ENCODE measurements around the gene SUSD1.
"Not testable (repeated sequence)": the region's sequence is repeated elsewhere in the genome, so short reads cannot be mapped to it uniquely, and the experiment has no call there.

The SUSD1 gene

DNA sequence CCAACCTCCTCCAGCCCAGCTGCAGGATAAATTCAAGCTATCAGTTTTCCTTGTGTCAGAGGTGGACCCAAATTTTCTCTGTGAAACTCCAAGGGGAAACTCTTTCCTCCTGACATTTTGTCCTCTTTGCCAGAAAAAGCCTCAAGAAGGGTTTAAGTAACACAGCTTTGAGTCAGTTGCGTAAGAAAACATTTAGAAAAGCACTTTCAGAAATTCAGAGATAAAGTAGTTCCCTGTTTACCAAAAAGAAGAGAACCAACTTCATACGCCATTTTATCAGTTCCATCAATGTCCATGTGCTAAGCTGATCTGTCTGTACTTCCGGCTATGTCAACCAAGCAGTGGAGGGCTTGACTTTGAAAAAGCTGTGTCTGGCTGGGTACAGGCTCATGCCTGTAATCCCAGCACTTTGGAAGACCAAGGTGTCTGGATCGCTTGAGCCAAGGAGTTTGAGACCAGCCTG lies 19.9 kb upstream of the SUSD1 start:
- H2AFZ ChIP-seq (ENCODE audit: low read depth, low read length), result no peak overlapping the region
- H2AK5ac ChIP-seq (ENCODE audit: low read length, severe bottlenecking), result no peak overlapping the region
- no peak overlapping the region for H3K18ac ChIP-seq (ENCODE audit: low read depth in 1 of 2, low read length in 2 of 2)
- no peak overlapping the region for H2BK12ac ChIP-seq (ENCODE audit: low read length in 2 of 2)
- H4K91ac ChIP-seq (ENCODE audit: low read length), result no peak overlapping the region
- no peak overlapping the region for H3K9ac ChIP-seq (ENCODE audit: low read length)
- no peaks in the 10 kb centered on the region for H3K9me3 ChIP-seq (ENCODE audit: control insufficient read depth, low read length)
- H3K4me1 ChIP-seq (ENCODE audit: control insufficient read depth, insufficient read depth, low read depth, low read length), result no peaks in the 10 kb centered on the region
- no peaks in the 10 kb centered on the region for H3K27me3 ChIP-seq (ENCODE audit: control insufficient read depth in 1 of 2, insufficient read depth in 1 of 2, low read length in 2 of 2)
- H3K27ac ChIP-seq (ENCODE audit: low read length, poor library complexity, severe bottlenecking), result no peak overlapping the region
- no peak overlapping the region for H3K4ac ChIP-seq (ENCODE audit: low read depth in 1 of 2, low read length in 2 of 2)
- H2BK5ac ChIP-seq (ENCODE audit: low read depth, low read length, poor library complexity, severe bottlenecking), result no peak overlapping the region
- 98% methylated on average over 4 of the region's 4 CpGs for WGBS
- no peak overlapping the region for H4K8ac ChIP-seq (ENCODE audit: low read length)
- no peak for DNase-seq
- no peak overlapping the region for H3K14ac ChIP-seq (ENCODE audit: low read length in 2 of 2)
- H2BK15ac ChIP-seq (ENCODE audit: low read depth, poor library complexity, severe bottlenecking), result no peak overlapping the region
- H3K23ac ChIP-seq (ENCODE audit: low read length in 2 of 2), result no peak overlapping the region
- no peak overlapping the region for H2BK120ac ChIP-seq (ENCODE audit: low read depth, low read length)
- H3K4me3 ChIP-seq (ENCODE audit: insufficient read depth in 1 of 2, low read depth in 1 of 2, low read length in 2 of 2), result no peak overlapping the region
- H3K36me3 ChIP-seq (ENCODE audit: control insufficient read depth in 1 of 2, insufficient read depth in 2 of 2, low read depth in 1 of 2, low read length in 2 of 2), result no peaks in the 10 kb centered on the region
- no peaks in the 10 kb centered on the region for H3K79me1 ChIP-seq (replicated peaks; ENCODE audit: low read length, poor library complexity, severe bottlenecking)
- no peak overlapping the region for H3K4me2 ChIP-seq (ENCODE audit: low read length, poor library complexity, severe bottlenecking)

- Histone ChIP-seq H2BK12ac (ENCODE audit: low read length in 2 of 2) (no peak overlapping the region), H3K14ac (ENCODE audit: low read length in 2 of 2) (no peak overlapping the region), H3K36me3 (ENCODE audit: control insufficient read depth in 1 of 2, insufficient read depth in 2 of 2, low read depth in 1 of 2, low read length in 2 of 2) (no peaks in the 10 kb centered on the region), H3K79me1 (replicated peaks; ENCODE audit: low read length, poor library complexity, severe bottlenecking) (no peaks in the 10 kb centered on the region), H3K27ac (ENCODE audit: low read length, poor library complexity, severe bottlenecking) (no peak overlapping the region), H4K8ac (ENCODE audit: low read length) (no peak overlapping the region), H3K9me3 (ENCODE audit: control insufficient read depth, low read length) (no peaks in the 10 kb centered on the region), H2BK120ac (ENCODE audit: low read depth, low read length) (no peak overlapping the region), H3K23ac (ENCODE audit: low read length in 2 of 2) (no peak overlapping the region), H2AFZ (ENCODE audit: low read depth, low read length) (no peak overlapping the region), H2AK5ac (ENCODE audit: low read length, severe bottlenecking) (no peak overlapping the region), H3K9ac (ENCODE audit: low read length) (no peak overlapping the region), H3K27me3 (ENCODE audit: control insufficient read depth in 1 of 2, insufficient read depth in 1 of 2, low read length in 2 of 2) (no peaks in the 10 kb centered on the region), H4K91ac (ENCODE audit: low read length) (no peak overlapping the region), H3K4me2 (ENCODE audit: low read length, poor library complexity, severe bottlenecking) (no peak overlapping the region), H3K18ac (ENCODE audit: low read depth in 1 of 2, low read length in 2 of 2) (no peak overlapping the region), H3K4me1 (ENCODE audit: control insufficient read depth, insufficient read depth, low read depth, low read length) (no peaks in the 10 kb centered on the region), H3K4me3 (ENCODE audit: insufficient read depth in 1 of 2, low read depth in 1 of 2, low read length in 2 of 2) (no peak overlapping the region), H2BK15ac (ENCODE audit: low read depth, poor library complexity, severe bottlenecking) (no peak overlapping the region), H2BK5ac (ENCODE audit: low read depth, low read length, poor library complexity, severe bottlenecking) (no peak overlapping the region), H3K4ac (ENCODE audit: low read depth in 1 of 2, low read length in 2 of 2) (no peak overlapping the region)
- DNase-seq, result no peak
- 96% methylated on average over 4 of the region's 6 CpGs for WGBS
Observed at GRCh38 chr9:112193572-112194288, 18.6 kb upstream of the SUSD1 start.

DNA sequence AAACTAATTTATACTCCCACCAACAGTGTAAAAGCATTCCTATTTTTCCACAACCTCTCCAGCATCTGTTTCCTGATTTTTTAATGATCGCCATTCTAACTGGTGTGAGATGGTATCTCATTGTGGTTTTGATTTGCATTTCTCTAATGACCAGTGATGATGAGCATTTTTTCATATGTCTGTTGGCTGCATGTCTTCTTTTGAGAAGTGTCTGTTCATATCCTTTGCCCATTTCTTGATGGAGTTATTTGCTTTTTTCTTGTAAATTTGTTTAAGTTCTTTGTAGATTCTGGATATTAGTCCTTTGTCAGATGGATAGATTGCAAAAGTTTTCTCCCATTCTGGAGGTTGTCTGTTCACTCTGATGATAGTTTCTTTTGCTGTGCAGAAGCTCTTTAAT lies 15.2 kb upstream of the SUSD1 start:
- H3K9me3 ChIP-seq (ENCODE audit: control insufficient read depth, low read length); H3K36me3 ChIP-seq (ENCODE audit: control insufficient read depth in 1 of 2, insufficient read depth in 2 of 2, low read depth in 1 of 2, low read length in 2 of 2); H3K9ac ChIP-seq (ENCODE audit: low read length); H3K4ac ChIP-seq (ENCODE audit: low read depth in 1 of 2, low read length in 2 of 2); H2BK12ac ChIP-seq (ENCODE audit: low read length in 2 of 2); H3K27ac ChIP-seq (ENCODE audit: low read length, poor library complexity, severe bottlenecking); H3K4me2 ChIP-seq (ENCODE audit: low read length, poor library complexity, severe bottlenecking); H2AK5ac ChIP-seq (ENCODE audit: low read length, severe bottlenecking); H3K18ac ChIP-seq (ENCODE audit: low read depth in 1 of 2, low read length in 2 of 2); H3K4me3 ChIP-seq (ENCODE audit: insufficient read depth in 1 of 2, low read depth in 1 of 2, low read length in 2 of 2); H3K14ac ChIP-seq (ENCODE audit: low read length in 2 of 2); DNase-seq; H3K79me1 ChIP-seq (replicated peaks; ENCODE audit: low read length, poor library complexity, severe bottlenecking); H2BK15ac ChIP-seq (ENCODE audit: low read depth, poor library complexity, severe bottlenecking); H2AFZ ChIP-seq (ENCODE audit: low read depth, low read length); H3K4me1 ChIP-seq (ENCODE audit: control insufficient read depth, insufficient read depth, low read depth, low read length); H4K8ac ChIP-seq (ENCODE audit: low read length); H2BK5ac ChIP-seq (ENCODE audit: low read depth, low read length, poor library complexity, severe bottlenecking); H4K91ac ChIP-seq (ENCODE audit: low read length); H3K23ac ChIP-seq (ENCODE audit: low read length in 2 of 2); H3K27me3 ChIP-seq (ENCODE audit: control insufficient read depth in 1 of 2, insufficient read depth in 1 of 2, low read length in 2 of 2); H2BK120ac ChIP-seq (ENCODE audit: low read depth, low read length): not testable (repeated sequence)
- no CpG with 5 or more reads among the region's 1 CpG for WGBS

- Histone ChIP-seq H3K79me1 (replicated peaks; ENCODE audit: low read length, poor library complexity, severe bottlenecking) (no peaks in the 10 kb centered on the region), H3K9me3 (ENCODE audit: control insufficient read depth, low read length) (no peaks in the 10 kb centered on the region), H3K4me1 (ENCODE audit: control insufficient read depth, insufficient read depth, low read depth, low read length) (no peaks in the 10 kb centered on the region), H3K9ac (ENCODE audit: low read length) (no peak overlapping the region), H3K4ac (ENCODE audit: low read depth in 1 of 2, low read length in 2 of 2) (no peak overlapping the region), H2AFZ (ENCODE audit: low read depth, low read length) (no peak overlapping the region), H3K14ac (ENCODE audit: low read length in 2 of 2) (no peak overlapping the region), H3K23ac (ENCODE audit: low read length in 2 of 2) (no peak overlapping the region), H3K18ac (ENCODE audit: low read depth in 1 of 2, low read length in 2 of 2) (no peak overlapping the region), H2BK12ac (ENCODE audit: low read length in 2 of 2) (no peak overlapping the region), H2BK120ac (ENCODE audit: low read depth, low read length) (no peak overlapping the region), H2BK5ac (ENCODE audit: low read depth, low read length, poor library complexity, severe bottlenecking) (no peak overlapping the region), H4K8ac (ENCODE audit: low read length) (no peak overlapping the region), H3K4me2 (ENCODE audit: low read length, poor library complexity, severe bottlenecking) (no peak overlapping the region), H4K91ac (ENCODE audit: low read length) (no peak overlapping the region), H2AK5ac (ENCODE audit: low read length, severe bottlenecking) (no peak overlapping the region), H3K27ac (ENCODE audit: low read length, poor library complexity, severe bottlenecking) (no peak overlapping the region), H3K36me3 (ENCODE audit: control insufficient read depth in 1 of 2, insufficient read depth in 2 of 2, low read depth in 1 of 2, low read length in 2 of 2) (no peaks in the 10 kb centered on the region), H3K4me3 (ENCODE audit: insufficient read depth in 1 of 2, low read depth in 1 of 2, low read length in 2 of 2) (no peak overlapping the region), H3K27me3 (ENCODE audit: control insufficient read depth in 1 of 2, insufficient read depth in 1 of 2, low read length in 2 of 2) (no peaks in the 10 kb centered on the region), H2BK15ac (ENCODE audit: low read depth, poor library complexity, severe bottlenecking) (no peak overlapping the region)
- DNase-seq, result no peak
- WGBS, result 100% methylated on average over 1 of the region's 1 CpG
Observed at GRCh38 chr9:112188884-112189283, 13.8 kb upstream of the SUSD1 start.
